ENCODE measurements around the gene RAP2A.

RAP2A gene

DNA sequence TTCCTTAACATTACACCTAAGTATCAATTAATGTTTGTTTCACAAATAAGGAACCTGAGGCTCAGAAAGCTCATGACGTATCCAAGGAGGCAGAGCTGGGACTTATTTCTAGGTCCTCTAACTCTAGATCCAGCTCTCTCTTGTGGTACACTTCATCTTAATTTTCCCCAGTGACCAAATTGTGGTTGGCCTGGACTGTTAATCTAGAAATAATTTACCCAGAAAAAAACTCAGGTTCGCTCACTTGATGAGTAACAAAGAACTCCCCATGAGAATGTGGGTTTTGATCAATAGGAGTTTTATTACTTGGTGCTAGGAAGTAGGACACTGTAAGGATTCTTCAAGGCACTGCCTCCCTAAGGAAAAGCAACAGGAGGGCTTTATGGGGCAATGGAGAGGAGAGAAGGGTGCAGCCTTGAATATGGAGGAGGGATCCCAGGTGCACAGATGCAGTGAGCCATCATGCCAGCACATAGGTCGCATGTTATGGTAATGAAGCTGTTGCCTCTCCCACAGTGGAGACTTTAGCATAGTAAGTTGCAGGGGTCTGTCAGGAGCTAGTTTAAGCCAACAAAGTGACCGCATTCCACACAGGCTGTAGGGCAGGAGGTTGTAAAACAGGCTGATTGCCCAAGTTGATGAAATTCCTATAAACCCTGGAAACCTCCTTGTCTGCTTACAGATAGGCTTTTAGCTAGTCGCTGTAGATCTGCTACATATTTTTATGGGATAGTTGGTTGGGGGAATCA is 14.7 kb downstream of the RAP2A start:
- H3K4me3 ChIP-seq (ENCODE audit: low read depth, low read length) = no peak overlapping the region
- TF ChIP-seq, protein P1, sequence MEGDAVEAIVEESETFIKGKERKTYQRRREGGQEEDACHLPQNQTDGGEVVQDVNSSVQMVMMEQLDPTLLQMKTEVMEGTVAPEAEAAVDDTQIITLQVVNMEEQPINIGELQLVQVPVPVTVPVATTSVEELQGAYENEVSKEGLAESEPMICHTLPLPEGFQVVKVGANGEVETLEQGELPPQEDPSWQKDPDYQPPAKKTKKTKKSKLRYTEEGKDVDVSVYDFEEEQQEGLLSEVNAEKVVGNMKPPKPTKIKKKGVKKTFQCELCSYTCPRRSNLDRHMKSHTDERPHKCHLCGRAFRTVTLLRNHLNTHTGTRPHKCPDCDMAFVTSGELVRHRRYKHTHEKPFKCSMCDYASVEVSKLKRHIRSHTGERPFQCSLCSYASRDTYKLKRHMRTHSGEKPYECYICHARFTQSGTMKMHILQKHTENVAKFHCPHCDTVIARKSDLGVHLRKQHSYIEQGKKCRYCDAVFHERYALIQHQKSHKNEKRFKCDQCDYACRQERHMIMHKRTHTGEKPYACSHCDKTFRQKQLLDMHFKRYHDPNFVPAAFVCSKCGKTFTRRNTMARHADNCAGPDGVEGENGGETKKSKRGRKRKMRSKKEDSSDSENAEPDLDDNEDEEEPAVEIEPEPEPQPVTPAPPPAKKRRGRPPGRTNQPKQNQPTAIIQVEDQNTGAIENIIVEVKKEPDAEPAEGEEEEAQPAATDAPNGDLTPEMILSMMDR (IDR thresholded peaks at IDR 0.05; ENCODE audit: low read depth, low read length, missing control alignments) = no peak
- H3K27ac ChIP-seq = no peak overlapping the region
- in situ Hi-C loops (cut with HindIII; ENCODE audit: low pct_ligation_motif_present, low sequenced_read_pairs) = no loop called here
- no peaks in the 10 kb centered on the region for H3K36me3 ChIP-seq (replicated peaks)
- no peaks in the 10 kb centered on the region for H3K27me3 ChIP-seq (replicated peaks)
- no peak for DNase-seq

DNA sequence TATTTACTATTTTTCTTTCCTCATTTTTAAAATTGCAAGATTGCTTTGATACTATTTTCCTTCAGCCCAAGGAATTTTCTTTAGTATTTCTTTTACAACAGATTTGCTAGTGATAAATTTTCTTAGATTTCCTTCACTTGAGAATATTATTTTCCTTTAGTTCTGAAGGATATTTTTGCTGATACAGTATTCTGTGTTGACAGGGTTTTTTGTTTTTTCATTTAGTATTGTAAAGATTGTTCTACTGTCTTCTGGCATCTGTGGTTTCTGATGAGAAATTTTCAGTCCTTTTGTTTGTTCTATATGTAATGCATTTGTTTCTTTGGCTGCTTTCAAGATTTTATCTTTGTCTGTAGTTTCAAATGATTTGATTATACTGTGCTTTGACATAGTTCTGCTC is 20.7 kb downstream of the RAP2A start:
- Histone ChIP-seq H3K27ac (no peak overlapping the region), H3K4me3 (ENCODE audit: low read depth, low read length) (no peak overlapping the region), H3K27me3 (replicated peaks) (no peaks in the 10 kb centered on the region), H3K36me3 (replicated peaks) (no peaks in the 10 kb centered on the region)
- TF ChIP-seq, protein P1 (IDR thresholded peaks at IDR 0.05; ENCODE audit: low read depth, low read length, missing control alignments) = no peak
- in situ Hi-C loops (cut with HindIII; ENCODE audit: low pct_ligation_motif_present, low sequenced_read_pairs) = no loop called here
- DNase-seq = no peak

- Histone ChIP-seq H3K27ac (no peak overlapping the region), H3K4me3 (ENCODE audit: low read depth, low read length) (no peak overlapping the region), H3K27me3 (replicated peaks) (no peaks in the 10 kb centered on the region), H3K36me3 (replicated peaks) (no peaks in the 10 kb centered on the region)
- no peak for DNase-seq
- in situ Hi-C loops (cut with HindIII; ENCODE audit: low pct_ligation_motif_present, low sequenced_read_pairs) = no loop called here
- TF ChIP-seq, protein P1 (IDR thresholded peaks at IDR 0.05; ENCODE audit: low read depth, low read length, missing control alignments) = no peak
Observed at GRCh38 chr13:97456047-97456446, 22.1 kb downstream of the RAP2A start.

DNA sequence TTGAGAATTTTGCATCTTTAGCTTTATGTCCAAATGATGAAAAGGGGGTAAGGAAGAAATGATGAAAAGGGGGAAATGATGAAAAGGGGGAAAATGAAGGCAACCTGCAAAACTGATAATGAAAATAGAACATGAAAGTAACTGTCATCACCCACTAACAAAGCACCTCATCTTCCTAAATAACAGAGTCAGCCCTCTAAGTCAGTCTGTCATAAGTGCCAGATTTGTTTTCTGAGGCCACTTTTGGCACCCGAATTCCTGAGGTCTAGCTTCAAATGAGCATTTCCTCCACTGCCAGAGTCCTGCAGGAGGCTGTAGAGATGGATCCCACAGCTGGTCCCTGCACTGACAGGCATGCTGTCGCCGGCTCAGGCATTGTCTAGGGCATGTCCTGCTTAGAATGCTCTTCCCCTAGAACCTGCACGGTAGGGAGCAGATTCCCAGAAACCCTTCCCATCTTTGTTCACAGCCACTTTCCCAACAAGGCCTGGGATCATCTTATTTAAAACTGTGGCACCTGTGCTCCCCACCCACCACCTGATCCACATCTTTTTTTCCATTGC is 25.3 kb downstream of the RAP2A start:
- in situ Hi-C loops (cut with HindIII; ENCODE audit: low pct_ligation_motif_present, low sequenced_read_pairs) = no loop called here
- H3K36me3 ChIP-seq (replicated peaks) = peaks cover 1% of the 10 kb centered on the region
- DNase-seq = no peak

DNA sequence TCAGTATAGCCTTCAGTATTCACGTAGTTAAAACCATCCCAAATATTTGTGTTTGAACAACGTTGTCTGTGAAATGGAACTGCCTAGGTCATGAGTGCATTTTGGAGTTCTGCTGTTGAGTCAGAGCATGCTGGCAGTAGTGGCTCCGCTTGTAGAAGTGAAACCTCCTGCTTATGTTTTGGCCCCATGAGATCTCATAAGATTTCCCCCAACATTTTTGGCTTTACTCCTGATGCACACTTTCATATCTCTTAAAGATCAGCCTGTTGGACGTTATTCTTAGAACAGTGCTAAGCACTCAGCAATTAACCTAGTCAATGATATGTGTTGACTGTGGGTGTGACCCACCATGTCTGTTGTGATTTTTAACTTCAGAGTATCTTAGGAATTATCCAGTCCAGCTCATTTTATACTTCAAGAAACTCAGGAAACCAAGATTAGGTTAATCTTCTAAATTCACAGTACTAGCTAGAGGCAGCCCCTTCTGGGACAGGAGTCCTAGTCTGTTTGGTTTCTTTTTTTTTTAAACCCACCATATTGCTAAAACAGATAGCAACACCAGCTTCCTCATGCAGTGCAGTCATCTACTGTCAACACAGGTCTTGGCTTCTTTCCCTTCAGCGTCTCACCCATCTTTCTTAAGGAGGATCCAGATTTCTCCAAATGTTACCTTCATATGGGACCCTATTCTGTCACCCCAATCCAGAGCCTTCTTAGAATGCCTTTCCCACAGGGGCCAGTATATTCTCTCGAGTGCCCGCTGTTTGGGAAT is 26.2 kb downstream of the RAP2A start:
- TF ChIP-seq, protein P1 (IDR thresholded peaks at IDR 0.05; ENCODE audit: low read depth, low read length, missing control alignments) = no peak
- no peak for DNase-seq
- no peak overlapping the region for H3K27ac ChIP-seq
- H3K27me3 ChIP-seq (replicated peaks) = no peaks in the 10 kb centered on the region
- no peak overlapping the region for H3K4me3 ChIP-seq (ENCODE audit: low read depth, low read length)
- in situ Hi-C loops (cut with HindIII; ENCODE audit: low pct_ligation_motif_present, low sequenced_read_pairs) = no loop called here
- peaks cover 2% of the 10 kb centered on the region for H3K36me3 ChIP-seq (replicated peaks)

More for the DNA sequence above, 25.3 kb downstream of the RAP2A start:
- Histone ChIP-seq H3K4me3 (ENCODE audit: low read depth, low read length) (no peak overlapping the region), H3K27me3 (replicated peaks) (no peaks in the 10 kb centered on the region), H3K27ac (no peak overlapping the region)
- TF ChIP-seq, protein P1 (IDR thresholded peaks at IDR 0.05; ENCODE audit: low read depth, low read length, missing control alignments) = no peak

Data from brain microvascular endothelial cell (primary cell).